Mesangial cell (primary cell): ENCODE measurements around the gene TM4SF5. TPM values are rescaled to one million over a fixed set of nuclear protein-coding genes. Genes with fewer than 3 reads are reported as not detected.

Source experiments
- total RNA-seq: library from RNA; depleted of rRNA; stranded (reverse); fragments of >200 nt; gene quantifications from 2 replicates; pipeline ENCODE4 v1.2.3, GENCODE V29; 2015

Gene TM4SF5, protein sequence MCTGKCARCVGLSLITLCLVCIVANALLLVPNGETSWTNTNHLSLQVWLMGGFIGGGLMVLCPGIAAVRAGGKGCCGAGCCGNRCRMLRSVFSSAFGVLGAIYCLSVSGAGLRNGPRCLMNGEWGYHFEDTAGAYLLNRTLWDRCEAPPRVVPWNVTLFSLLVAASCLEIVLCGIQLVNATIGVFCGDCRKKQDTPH
- total RNA-seq, result not detected in 2 replicates

DNA sequence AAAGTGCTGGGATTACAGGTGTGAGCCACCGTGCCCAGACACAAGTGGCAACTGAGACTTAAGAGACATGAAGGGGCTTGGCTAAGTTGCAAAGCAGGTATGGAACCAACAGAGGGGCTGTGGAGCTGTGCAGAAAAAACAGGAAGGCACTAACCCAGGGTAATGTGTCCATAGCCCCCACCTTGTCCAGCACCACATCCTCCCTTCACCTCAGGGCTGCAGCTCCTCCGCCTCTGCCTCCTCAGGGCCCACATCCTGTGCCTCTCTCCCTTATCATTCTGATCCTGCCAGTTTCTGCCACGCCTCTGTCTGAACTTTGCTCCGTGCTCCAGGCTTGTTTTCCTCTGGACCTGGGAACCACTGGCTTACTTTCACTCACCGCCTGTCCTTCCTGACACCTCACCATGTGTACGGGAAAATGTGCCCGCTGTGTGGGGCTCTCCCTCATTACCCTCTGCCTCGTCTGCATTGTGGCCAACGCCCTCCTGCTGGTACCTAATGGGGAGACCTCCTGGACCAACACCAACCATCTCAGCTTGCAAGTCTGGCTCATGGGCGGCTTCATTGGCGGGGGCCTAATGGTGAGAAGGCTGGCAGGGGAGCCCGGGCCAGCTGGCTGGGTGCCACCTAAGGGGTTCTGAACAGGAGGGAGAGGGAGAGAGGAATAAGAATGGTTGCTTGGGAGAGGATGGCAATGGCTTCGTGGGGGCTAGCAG is at the start of gene TM4SF5:
Gene TM4SF5, plus strand, starts transcription at position 368 of the 716 bp plus-strand sequence. Its CDS starts 37 bp downstream, at position 405.

DNA sequence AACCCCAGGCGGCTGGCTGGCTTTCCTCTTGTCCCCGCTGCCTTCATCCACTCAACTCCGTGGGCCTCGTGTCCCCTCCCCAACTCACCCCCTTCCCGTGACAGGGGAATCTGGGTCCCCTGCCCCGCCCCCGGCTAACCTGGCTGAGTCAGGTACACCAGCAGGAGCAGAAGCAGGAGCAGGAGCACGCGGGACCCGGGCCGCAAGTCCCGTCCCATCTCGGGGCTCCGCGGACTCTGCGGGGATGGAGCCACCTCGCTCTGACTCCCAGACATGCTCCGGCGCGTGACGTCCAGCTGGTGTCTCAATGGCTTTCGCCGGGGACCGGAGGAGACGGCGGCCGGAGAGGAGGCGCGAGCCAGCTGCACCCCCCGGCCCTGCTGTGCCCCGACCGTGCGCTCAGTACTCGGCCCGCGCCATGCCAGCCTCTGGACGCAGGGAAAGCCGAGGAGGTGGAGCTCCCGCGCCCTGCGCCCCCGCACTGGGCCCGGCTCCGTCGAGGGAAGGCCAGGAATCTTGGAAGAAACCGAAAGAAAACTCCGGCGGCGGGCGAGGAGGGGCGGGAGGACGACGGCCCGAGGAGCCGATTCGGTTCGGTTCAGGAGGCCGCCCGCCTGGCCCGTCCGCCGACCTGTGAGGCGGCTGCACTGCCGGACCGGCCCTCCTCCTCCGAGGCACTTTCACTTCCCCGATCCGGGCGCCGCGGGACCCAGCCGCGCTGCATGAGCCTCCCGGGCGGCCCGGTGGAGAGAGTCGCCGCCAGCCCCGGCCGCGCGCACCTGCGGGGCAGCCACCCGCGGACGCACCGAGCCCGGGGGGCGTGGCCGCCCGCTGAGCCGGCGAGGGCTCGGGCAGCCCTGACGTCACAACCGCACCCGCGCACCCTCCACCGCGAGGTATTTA is 32.3 kb upstream of the TM4SF5 start, which contains the start of the genes CXCL16 and ZMYND15:
Gene CXCL16, minus strand, starts transcription at position 807 of the 903 bp plus-strand sequence. Its CDS starts 589 bp downstream, at position 218.
Gene ZMYND15, plus strand, starts transcription at position 712 of the 903 bp plus-strand sequence. CDS start 716 bp downstream, outside the sequence.

DNA sequence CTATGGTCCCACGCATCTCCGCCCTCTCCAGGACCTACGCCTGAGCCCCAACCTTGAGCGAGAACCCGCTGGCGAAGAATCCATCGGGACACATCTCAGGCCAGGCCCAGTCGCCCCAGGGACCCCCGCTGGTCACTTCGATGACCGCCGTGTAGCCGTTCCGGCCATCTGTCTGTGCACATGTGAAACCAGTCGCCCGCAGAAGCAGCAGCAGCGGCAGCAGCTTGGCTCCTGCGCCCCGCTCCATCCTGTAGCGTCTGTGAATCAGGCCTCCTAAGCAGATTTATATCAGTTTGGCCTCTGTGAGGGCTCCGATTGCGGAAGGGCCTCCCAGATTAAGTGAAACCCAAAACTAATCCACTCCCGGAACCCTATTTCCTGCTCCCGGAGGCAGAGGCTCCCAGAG is 14.4 kb downstream of the TM4SF5 start, which contains the start of gene VMO1:
Gene VMO1, minus strand, starts transcription at position 259 of the 406 bp plus-strand sequence. Its CDS starts 12 bp downstream, at position 247.

DNA sequence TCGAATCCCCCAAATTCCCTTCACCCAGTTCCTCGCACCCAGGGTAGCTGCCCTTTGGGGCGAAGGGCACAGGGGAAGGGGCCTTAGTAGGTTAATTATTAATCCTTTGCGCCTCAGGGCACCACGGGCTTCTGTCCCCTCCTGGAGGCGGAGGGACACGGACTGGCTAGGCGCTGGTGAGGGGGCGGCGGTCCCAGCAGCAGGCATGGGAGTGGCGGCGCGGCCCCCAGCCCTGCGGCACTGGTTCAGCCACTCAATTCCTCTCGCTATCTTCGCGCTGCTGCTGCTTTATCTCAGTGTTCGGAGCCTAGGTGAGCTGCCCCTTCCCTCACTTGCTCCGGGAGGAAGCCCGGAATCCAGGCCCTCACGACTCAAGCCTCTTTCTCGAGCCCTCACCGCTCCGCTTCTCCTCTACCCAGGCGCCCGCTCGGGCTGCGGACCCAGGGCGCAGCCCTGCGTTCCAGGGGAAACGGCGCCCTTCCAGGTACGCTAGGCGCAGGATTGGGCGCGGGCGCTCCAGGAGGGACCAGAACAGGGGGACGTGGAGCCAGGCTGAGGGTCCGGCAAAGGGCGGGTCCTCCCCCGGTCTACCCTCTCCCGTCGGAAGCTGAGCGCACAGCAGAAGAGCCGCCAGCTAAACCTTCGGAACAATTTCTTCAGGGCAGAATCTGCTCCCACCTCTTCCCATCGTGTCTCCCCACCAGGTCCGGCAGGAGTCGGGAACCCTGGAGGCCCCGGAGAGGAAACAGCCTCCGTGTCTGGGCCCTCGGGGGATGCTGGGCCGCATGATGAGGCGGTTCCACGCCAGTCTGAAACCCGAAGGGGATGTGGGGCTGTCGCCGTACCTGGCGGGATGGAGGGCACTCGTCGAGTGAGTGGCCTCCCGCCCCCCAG is 17.4 kb downstream of the TM4SF5 start, which contains the start of gene GLTPD2:
Gene GLTPD2, plus strand, starts transcription at position 158 of the 894 bp plus-strand sequence. Its CDS starts 48 bp downstream, at position 206.

DNA sequence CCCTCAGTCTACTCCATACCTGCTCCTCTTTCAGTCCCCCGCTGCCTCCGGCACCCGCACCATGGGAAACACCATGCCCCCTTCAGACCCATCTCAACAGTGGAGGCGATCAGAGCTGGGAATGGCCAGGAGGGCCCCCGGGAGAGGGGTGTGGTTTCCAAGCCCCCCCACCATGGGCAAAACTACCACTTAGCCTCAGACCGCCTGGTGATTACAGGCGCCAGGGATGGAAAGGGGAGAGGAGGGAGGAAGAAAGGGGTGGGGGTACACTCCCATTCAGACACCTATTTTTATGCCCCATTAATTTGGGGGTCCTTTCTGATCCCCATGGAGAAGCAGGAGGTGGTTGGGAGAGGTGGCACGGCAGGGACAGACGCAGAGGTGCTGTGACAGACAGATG is 30.5 kb downstream of the TM4SF5 start, which contains the start of gene C17orf114:
Gene C17orf114, minus strand, starts transcription at position 101 of the 400 bp plus-strand sequence.

DNA sequence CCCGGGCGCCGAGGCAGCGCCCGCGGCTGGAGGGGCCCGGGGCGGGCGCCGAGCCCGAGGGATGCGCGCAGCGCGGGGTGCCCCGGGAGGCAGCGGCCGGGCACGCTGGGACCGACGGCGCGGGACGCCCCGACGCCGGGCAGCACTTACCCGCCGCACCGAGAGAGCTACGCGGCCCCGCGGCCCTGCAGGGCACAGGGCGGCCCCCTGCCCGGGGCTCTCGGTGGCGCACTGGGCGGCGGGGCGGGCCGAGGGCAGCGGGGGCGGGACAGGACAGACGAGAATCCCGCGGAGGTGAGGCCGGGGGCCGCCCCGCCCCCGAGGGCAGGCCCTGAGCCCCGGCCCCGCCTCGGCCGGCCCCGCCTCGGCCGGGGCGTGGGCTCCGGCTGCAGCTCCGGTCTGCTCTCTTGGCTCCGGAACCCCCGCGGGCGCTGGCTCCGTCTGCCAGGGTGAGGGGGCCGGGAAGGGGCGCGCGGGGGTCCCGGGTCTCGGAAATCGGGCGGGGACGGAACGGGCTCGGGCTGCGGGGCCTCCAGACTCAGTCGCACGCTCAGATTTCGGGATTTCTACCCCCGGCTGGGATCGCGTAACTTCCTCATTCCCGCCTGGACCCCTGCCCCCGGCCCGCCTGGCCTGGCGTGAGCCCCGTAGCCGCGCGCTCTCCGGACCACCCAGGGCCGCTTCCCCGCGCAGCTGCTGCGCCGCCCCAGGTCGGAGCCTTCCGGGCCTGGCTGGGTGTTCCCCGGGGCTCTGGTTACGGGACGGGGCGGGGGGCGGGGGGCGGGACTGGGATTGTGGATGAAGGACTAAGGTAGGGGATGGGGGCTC is 35.3 kb downstream of the TM4SF5 start, which contains the start of gene PLD2:
Gene PLD2, plus strand, starts transcription at position 376 of the 828 bp plus-strand sequence. CDS start 621 bp downstream, outside the sequence.

Other genes with a start within 250 kb of the TM4SF5 start
- gene MYBBP1A, start 216.5 kb upstream of the TM4SF5 start, total RNA-seq, result 76.8 and 109 TPM in 2 replicates
- gene GGT6, start 211.3 kb upstream of the TM4SF5 start, total RNA-seq, result not detected in 2 replicates
- gene SMTNL2, start 187.4 kb upstream of the TM4SF5 start, total RNA-seq, result 0.33 and 16.9 TPM in 2 replicates
- under 0.01 TPM in 1 of 2 replicates, not detected in the other for gene ALOX15, start 130.2 kb upstream of the TM4SF5 start, total RNA-seq
- gene PELP1, start 67.7 kb upstream of the TM4SF5 start, total RNA-seq, result 51.6 and 56.2 TPM in 2 replicates
- gene ARRB2, start 61.3 kb upstream of the TM4SF5 start, total RNA-seq, result 9.0 and 10.3 TPM in 2 replicates
- gene MED11, start 40.5 kb upstream of the TM4SF5 start, total RNA-seq, result 17.1 and 22.3 TPM in 2 replicates
- 0.13 and 0.16 TPM in 2 replicates for gene ZMYND15, start 32.1 kb upstream of the TM4SF5 start, total RNA-seq
- 2.1 and 10.4 TPM in 2 replicates for gene CXCL16, start 32.0 kb upstream of the TM4SF5 start, total RNA-seq
- 1.1 TPM in 1 of 2 replicates, not detected in the other for gene VMO1, start 14.5 kb downstream of the TM4SF5 start, total RNA-seq
- gene GLTPD2, start 17.1 kb downstream of the TM4SF5 start, total RNA-seq, result 0.49 TPM in 1 of 2 replicates, not detected in the other
- 181 and 242 TPM in 2 replicates for gene PSMB6, start 24.3 kb downstream of the TM4SF5 start, total RNA-seq
- gene PLD2, start 35.3 kb downstream of the TM4SF5 start, total RNA-seq, result 13.5 and 30.9 TPM in 2 replicates
- gene MINK1, start 61.5 kb downstream of the TM4SF5 start, total RNA-seq, result 18.9 and 22.6 TPM in 2 replicates
- gene C17orf107, start 127.7 kb downstream of the TM4SF5 start, total RNA-seq, result 1.8 and 8.4 TPM in 2 replicates
- 0.16 and 1.4 TPM in 2 replicates for gene CHRNE, start 131.2 kb downstream of the TM4SF5 start, total RNA-seq
- gene GP1BA, start 160.4 kb downstream of the TM4SF5 start, total RNA-seq, result not detected in 2 replicates
- gene SLC25A11, start 168.2 kb downstream of the TM4SF5 start, total RNA-seq, result 66.6 and 80.7 TPM in 2 replicates
- 53.3 and 56.0 TPM in 2 replicates for gene RNF167, start 168.4 kb downstream of the TM4SF5 start, total RNA-seq
- 1,852 and 3,641 TPM in 2 replicates for gene PFN1, start 176.6 kb downstream of the TM4SF5 start, total RNA-seq
- 2.0 and 5.2 TPM in 2 replicates for gene ENO3, start 179.2 kb downstream of the TM4SF5 start, total RNA-seq
- 41.7 and 55.0 TPM in 2 replicates for gene SPAG7, start 195.9 kb downstream of the TM4SF5 start, total RNA-seq
- 21.5 and 30.9 TPM in 2 replicates for gene CAMTA2, start 215.8 kb downstream of the TM4SF5 start, total RNA-seq
- 0.33 and 2.0 TPM in 2 replicates for gene INCA1, start 225.6 kb downstream of the TM4SF5 start, total RNA-seq
- gene KIF1C, start 226.1 kb downstream of the TM4SF5 start, total RNA-seq, result 68.6 and 71.5 TPM in 2 replicates